Activated CD4-positive, alpha-beta T cell treated with anti-CD3 and anti-CD28 coated beads for 36 hours (primary cell): ENCODE results near the gene THSD4. TPM values are rescaled to one million over a fixed set of nuclear protein-coding genes. Genes with fewer than 3 reads are reported as not detected.

Experiments
- ATAC-seq: fragments of 200-7000 bp; cut with Tn5 transposase; one replicate; pipeline ENCODE4 v1.10.0; 2021; ENCODE audit warnings: mild to moderate bottlenecking, moderate library complexity
- CTCF ChIA-PET: fragments of 350-600 bp; sonication (Branson Sonifier 250); formaldehyde crosslinking; loops from one replicate; lab custom pipeline; 2021; ENCODE audit warnings: antibody characterized with exemption; lab: Charles Lee
- POLR2A ChIA-PET: fragments of 350-600 bp; sonication (Branson Sonifier 250); formaldehyde crosslinking; loops from one replicate; lab custom pipeline; 2021; ENCODE audit warnings: antibody characterized with exemption, inconsistent platforms; lab: Charles Lee
- DNase-seq: peaks from one replicate; pipeline ENCODE4 v3.0.0-alpha.2; 2020
- H3K27ac Mint-ChIP-seq: one replicate; pipeline ENCODE4 v1.8.0; 2021; ENCODE audit warnings: mixed read lengths
- H3K27me3 Mint-ChIP-seq: one replicate; pipeline ENCODE4 v1.8.0; 2021; ENCODE audit warnings: mixed read lengths
- H3K36me3 Mint-ChIP-seq: one replicate; pipeline ENCODE4 v1.8.0; 2021; ENCODE audit warnings: low read depth, mixed read lengths
- H3K4me1 Mint-ChIP-seq: one replicate; pipeline ENCODE4 v1.8.0; 2021; ENCODE audit warnings: mixed read lengths
- H3K4me3 Mint-ChIP-seq: one replicate; pipeline ENCODE4 v1.8.0; 2021; ENCODE audit warnings: mild to moderate bottlenecking, moderate library complexity, mixed read lengths
- H3K9me3 Mint-ChIP-seq: one replicate; pipeline ENCODE4 v1.8.0; 2021; ENCODE audit warnings: low read depth, mixed read lengths
- intact Hi-C, 2 experiments: fragments of 100-400 bp; cut with DNase I in 1 of 2; cut with micrococcal nuclease in 1 of 2; formaldehyde crosslinking; loops; one replicate each; pipeline versions ENCODE4 v1.14.2 to v1.15.1; 2022 to 2024; cut with DNase I, micrococcal nuclease
- total RNA-seq, 2 experiments: library from RNA; stranded (reverse); gene quantifications; one replicate each; pipeline ENCODE4 v1.2.3, GENCODE V29; 2021

THSD4 gene
- total RNA-seq, 2 experiments from 2014 or later: not detected

DNA sequence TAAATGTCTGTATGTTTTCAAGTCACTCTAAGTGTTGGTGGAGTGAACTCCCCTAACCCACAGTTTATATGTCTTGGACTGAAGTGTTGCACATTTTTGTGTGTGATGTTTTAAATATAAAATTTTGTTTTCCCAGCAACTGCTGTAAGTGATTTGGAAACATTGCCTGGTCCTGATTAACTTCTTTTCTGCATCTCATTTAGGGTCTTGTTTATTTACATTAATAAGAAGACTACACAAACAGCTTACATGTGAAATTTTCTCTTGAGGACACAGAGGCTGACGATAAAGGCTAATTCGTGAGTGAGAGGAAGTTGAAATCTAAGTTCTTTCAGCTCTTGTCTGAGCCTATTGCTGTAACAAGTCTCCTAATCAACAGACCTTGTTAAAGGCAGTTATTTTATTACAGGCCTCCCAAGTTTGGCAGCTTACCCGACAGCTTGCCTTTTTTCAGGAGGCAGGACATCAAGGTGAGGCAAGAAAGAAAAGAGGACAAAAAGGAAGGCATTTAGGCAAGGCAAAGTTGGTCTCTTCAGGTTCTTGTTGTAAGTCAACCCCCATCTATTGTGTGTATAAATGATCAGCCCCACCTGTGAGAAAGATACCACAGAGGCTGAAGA is 517.4 kb downstream of the THSD4 start:
- intact Hi-C loops: no loop called here
- H3K27ac Mint-ChIP-seq: no peak overlapping the region
- no peak overlapping the region for H3K4me3 Mint-ChIP-seq
- H3K9me3 Mint-ChIP-seq: no peaks in the 10 kb centered on the region
- ATAC-seq (no peak), DNase-seq (no peak)
- no peaks in the 10 kb centered on the region for H3K36me3 Mint-ChIP-seq
- ChIA-PET CTCF (no interaction called here), POLR2A (no interaction called here)
- H3K4me1 Mint-ChIP-seq: peaks cover 2% of the 10 kb centered on the region
- peaks cover 24% of the 10 kb centered on the region for H3K27me3 Mint-ChIP-seq

DNA sequence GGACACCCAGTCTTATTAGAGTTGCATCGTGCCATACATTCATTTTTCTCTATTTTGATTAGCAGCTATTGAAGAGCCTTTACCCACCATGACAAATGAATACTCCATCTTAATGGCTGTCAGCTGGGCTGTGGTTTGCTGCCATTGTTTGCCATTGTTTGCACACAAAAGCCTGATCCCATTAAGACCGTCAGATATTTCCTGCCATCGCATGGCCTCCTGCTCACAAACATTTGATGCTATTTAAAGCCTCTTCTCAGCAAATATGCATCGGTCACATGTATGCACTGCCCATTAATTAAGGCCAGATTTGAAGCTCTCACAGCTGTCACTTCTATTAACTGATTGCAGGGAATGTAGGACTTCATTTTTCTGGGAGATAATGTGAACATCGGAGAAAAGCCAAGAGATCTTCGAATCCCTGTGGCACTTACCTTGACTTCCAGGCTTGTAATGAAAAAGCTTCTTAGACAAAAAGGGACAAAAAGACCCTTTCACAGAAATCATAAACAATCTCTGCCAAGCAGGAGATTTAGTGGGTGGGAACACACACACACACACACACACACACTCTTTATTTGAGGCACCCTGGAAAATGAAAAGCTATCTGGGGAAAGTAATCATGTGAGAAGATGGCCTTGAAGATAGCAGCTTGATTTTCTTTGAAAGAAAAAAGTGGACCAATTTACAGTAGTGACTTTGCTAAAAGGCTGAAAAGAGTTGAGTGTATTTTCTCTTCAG is 519.7 kb downstream of the THSD4 start:
- CTCF ChIA-PET: interaction anchor here (0.8 kb wide), 1 partner anchor 23 kb away, joined by 4 read pairs; no protein-coding TSS in a partner anchor
- H3K27me3 Mint-ChIP-seq: peaks cover 23% of the 10 kb centered on the region
- no peaks in the 10 kb centered on the region for H3K36me3 Mint-ChIP-seq
- no peak overlapping the region for H3K27ac Mint-ChIP-seq
- no peaks in the 10 kb centered on the region for H3K4me1 Mint-ChIP-seq
- H3K9me3 Mint-ChIP-seq: no peaks in the 10 kb centered on the region
- intact Hi-C loops: loop anchor here in 1 of 2 experiments (5.0 kb wide), 1 partner anchor 183 kb away; no protein-coding TSS in a partner anchor
- POLR2A ChIA-PET: no interaction called here
- H3K4me3 Mint-ChIP-seq: no peak overlapping the region
- ATAC-seq (no peak), DNase-seq (no peak)

DNA sequence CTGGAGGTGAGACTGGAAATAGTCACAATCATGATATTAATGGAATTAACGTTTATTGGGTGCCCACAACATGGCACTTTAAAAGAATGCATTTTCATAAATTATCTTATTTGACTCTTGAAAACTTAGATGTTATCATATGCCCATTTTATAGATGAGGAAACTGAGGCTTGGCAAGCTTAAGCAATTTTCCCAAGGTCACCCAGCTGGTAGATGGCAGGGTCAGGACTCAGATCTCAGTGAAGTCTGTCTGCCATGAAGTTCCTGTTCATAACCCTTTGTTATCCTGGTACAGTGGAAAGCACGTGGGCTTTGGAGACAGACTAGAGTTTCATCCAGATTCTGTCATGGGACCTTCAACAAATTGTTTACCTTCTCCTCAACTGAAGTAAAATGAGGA is 520.5 kb downstream of the THSD4 start:
- H3K4me1 Mint-ChIP-seq: no peaks in the 10 kb centered on the region
- no peak overlapping the region for H3K27ac Mint-ChIP-seq
- no peaks in the 10 kb centered on the region for H3K9me3 Mint-ChIP-seq
- no peaks in the 10 kb centered on the region for H3K36me3 Mint-ChIP-seq
- H3K27me3 Mint-ChIP-seq: peaks cover 25% of the 10 kb centered on the region
- POLR2A ChIA-PET: no interaction called here
- CTCF ChIA-PET: no interaction called here
- H3K4me3 Mint-ChIP-seq: no peak overlapping the region
- ATAC-seq (no peak), DNase-seq (no peak)
- intact Hi-C loops: loop anchor here in 1 of 2 experiments (5.0 kb wide), 1 partner anchor 183 kb away; no protein-coding TSS in a partner anchor

DNA sequence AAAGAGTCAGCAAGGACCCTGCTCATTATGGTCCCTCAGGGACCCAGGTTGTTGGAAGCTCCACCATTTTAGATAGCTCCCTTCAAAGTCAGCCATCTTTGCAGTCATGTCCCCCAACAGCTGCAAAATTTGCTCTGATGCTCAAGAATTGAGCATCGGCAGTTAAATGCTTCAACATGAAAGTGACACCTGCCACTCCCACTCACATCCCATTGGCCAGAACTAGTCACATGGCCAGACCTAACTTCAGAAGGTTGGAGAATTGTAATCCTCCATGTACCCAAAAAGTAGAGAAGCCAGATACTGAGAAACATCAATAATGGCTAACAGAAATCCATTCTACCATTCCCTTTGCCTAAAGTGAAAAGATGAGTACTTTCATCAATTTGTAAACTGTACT is 523.6 kb downstream of the THSD4 start:
- POLR2A ChIA-PET: no interaction called here
- ATAC-seq (no peak), DNase-seq (no peak)
- peaks cover 23% of the 10 kb centered on the region for H3K27me3 Mint-ChIP-seq
- CTCF ChIA-PET: no interaction called here
- no peaks in the 10 kb centered on the region for H3K36me3 Mint-ChIP-seq
- H3K27ac Mint-ChIP-seq: no peak overlapping the region
- H3K9me3 Mint-ChIP-seq: no peaks in the 10 kb centered on the region
- H3K4me1 Mint-ChIP-seq: no peaks in the 10 kb centered on the region
- intact Hi-C loops: loop anchor here in 1 of 2 experiments (5.0 kb wide), 1 partner anchor 187 kb away; no protein-coding TSS in a partner anchor
- no peak overlapping the region for H3K4me3 Mint-ChIP-seq

DNA sequence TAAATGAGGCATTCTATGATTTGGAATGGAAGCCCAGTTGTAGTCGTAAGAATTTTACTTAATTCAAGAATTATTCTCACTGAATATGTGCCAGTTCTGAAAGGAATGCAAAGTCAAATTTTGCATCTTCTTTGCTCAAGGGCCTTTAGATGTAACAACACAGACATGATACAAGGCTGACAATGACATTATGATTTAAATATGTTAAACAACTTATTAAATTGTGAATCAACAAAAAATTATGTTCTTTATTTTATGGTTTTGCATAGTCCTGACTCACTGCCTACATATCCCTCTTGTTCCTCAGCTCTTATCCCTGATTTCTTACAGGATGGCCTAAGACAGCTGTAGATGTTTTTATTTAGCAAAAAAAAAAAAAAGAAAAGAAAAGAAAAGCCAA is 524.2 kb downstream of the THSD4 start:
- no peak overlapping the region for H3K4me3 Mint-ChIP-seq
- ATAC-seq: no peak
- H3K27me3 Mint-ChIP-seq: peaks cover 20% of the 10 kb centered on the region
- ChIA-PET POLR2A (no interaction called here), CTCF (no interaction called here)
- no peak overlapping the region for H3K27ac Mint-ChIP-seq
- no peak for DNase-seq
- no peaks in the 10 kb centered on the region for H3K36me3 Mint-ChIP-seq
- intact Hi-C loops: loop anchor here in 1 of 2 experiments (5.0 kb wide), 1 partner anchor 187 kb away; no protein-coding TSS in a partner anchor
- no peaks in the 10 kb centered on the region for H3K4me1 Mint-ChIP-seq
- no peaks in the 10 kb centered on the region for H3K9me3 Mint-ChIP-seq

DNA sequence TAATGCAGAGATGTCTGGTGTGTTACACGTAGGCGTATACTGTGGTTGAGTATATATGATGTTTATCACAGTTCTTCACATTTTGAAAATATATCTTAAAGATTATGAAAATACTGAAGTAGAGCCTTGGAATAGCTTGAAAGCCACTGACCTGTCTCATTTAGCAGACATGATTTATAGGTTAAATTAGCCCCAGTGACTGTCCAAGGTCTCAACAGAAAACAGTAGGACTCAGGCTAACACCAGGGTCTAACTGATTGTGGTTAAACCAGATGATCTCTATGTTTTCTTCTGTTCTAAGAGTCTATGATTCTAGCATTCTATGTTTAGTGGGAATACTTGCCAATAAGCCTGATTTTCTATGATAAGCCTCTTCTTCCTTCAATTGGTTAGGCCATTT is 528.6 kb downstream of the THSD4 start:
- no peaks in the 10 kb centered on the region for H3K36me3 Mint-ChIP-seq
- H3K4me3 Mint-ChIP-seq: no peak overlapping the region
- H3K9me3 Mint-ChIP-seq: no peaks in the 10 kb centered on the region
- ATAC-seq: no peak
- ChIA-PET CTCF (interaction anchor here (0.9 to 1.2 kb wide), 2 partner anchors 9 to 13 kb away, joined by 4 to 5 read pairs; no protein-coding TSS in a partner anchor), POLR2A (no interaction called here)
- intact Hi-C loops: no loop called here
- no peak for DNase-seq
- H3K27me3 Mint-ChIP-seq: peaks cover 15% of the 10 kb centered on the region
- no peaks in the 10 kb centered on the region for H3K4me1 Mint-ChIP-seq
- no peak overlapping the region for H3K27ac Mint-ChIP-seq

DNA sequence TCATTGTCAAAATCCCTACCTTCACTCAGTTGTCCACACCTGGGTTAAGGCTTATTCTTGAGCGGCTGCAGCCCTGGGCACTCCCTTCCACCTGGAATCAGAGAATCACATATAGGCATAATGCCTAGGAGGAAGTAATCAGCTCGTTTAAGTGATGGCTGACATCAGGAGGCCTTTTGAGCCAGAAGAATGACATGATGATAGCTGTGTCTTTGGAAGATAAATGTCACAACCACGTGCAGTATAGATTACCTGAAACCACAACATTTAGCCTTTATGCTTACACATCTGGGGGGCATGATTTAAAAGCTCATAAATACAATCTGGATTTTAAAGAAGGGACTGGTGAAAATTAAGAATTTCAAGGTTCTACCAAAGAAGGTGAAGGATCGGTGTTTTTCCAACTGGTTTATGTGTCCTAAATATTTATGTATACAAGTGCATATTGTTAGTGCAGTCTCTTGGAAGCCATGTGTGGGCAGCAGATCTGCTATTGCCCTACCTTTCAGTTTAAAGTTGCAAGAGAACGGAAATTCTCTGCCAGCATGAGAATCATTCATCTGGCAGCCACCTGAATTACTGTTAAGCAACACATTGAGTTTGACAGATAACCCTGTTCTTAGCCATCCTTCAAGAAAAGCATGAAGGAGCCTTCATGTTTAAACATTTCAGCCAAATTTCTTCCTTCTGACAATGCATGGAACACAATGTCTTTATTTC is 531.7 kb downstream of the THSD4 start:
- ATAC-seq: no peak
- no peak for DNase-seq
- Mint-ChIP-seq H3K4me3 (no peak overlapping the region), H3K4me1 (no peaks in the 10 kb centered on the region), H3K27ac (no peak overlapping the region), H3K36me3 (no peaks in the 10 kb centered on the region), H3K9me3 (no peaks in the 10 kb centered on the region), H3K27me3 (peaks cover 6% of the 10 kb centered on the region)
- ChIA-PET POLR2A (no interaction called here), CTCF (no interaction called here)
- intact Hi-C loops: no loop called here

DNA sequence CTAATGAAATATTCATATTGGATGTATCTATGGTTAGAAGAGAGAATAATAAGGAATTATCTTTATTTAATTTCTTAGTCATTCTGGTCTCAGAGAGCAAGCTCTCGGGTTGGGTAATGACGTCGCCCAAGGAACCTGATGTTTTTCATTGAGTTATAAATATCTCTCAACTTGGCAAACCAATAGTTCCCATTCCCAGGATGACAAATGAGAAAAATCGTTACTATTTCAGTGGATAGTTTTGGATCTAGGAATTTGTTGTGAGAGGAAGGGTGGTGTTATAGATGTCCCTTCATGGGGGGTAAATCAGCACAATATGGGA is 532.2 kb downstream of the THSD4 start:
- POLR2A ChIA-PET: no interaction called here
- peaks cover 5% of the 10 kb centered on the region for H3K27me3 Mint-ChIP-seq
- no peak overlapping the region for H3K27ac Mint-ChIP-seq
- ATAC-seq: no peak
- no peaks in the 10 kb centered on the region for H3K36me3 Mint-ChIP-seq
- H3K9me3 Mint-ChIP-seq: no peaks in the 10 kb centered on the region
- no peaks in the 10 kb centered on the region for H3K4me1 Mint-ChIP-seq
- no peak for DNase-seq
- CTCF ChIA-PET: no interaction called here
- H3K4me3 Mint-ChIP-seq: no peak overlapping the region
- intact Hi-C loops: no loop called here

DNA sequence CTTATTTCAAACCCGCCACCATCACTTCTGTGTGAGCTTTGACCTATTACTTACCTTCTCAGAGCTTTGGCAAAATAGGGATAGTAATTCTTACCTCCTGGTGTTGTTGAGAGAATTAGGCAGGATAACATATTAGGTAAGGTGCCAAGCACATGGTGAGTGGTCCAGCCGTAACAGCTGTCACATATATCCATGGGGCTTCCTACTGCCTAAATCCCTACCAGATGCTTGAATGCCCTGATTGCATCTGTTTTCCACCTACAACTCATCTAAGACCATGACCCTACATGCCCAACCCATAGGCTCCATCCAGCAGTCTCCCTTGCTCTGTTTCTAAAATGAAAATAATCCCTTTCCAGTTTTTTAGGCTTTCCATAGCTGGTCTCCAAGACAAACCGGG is 532.8 kb downstream of the THSD4 start:
- no peak for DNase-seq
- Mint-ChIP-seq H3K36me3 (no peaks in the 10 kb centered on the region), H3K9me3 (no peaks in the 10 kb centered on the region), H3K4me3 (no peak overlapping the region), H3K27me3 (peaks cover 7% of the 10 kb centered on the region), H3K4me1 (no peaks in the 10 kb centered on the region), H3K27ac (no peak overlapping the region)
- intact Hi-C loops: no loop called here
- ATAC-seq: no peak
- ChIA-PET POLR2A (no interaction called here), CTCF (no interaction called here)

DNA sequence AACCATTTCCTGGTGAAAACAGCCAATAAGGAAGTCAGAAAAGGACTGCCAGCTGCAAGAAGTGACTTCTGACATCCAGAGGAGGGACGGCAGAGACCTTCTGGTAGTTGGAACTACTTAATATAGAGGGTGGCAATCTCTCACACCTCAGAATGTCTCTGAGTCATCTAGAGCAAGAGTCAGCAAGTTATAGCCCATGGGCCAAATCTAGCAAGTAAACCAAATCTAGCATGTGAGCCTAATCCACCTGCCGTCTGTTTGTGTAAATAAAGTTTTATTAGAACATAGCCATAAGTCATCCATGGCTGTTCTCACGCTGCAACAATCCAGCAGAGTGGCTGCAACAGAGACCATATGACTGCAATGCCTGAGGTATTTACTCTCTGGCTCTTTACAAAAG is 534.6 kb downstream of the THSD4 start:
- CTCF ChIA-PET: no interaction called here
- Mint-ChIP-seq H3K36me3 (no peaks in the 10 kb centered on the region), H3K9me3 (no peaks in the 10 kb centered on the region), H3K4me3 (no peak overlapping the region), H3K27ac (no peak overlapping the region), H3K27me3 (peaks cover 7% of the 10 kb centered on the region), H3K4me1 (no peaks in the 10 kb centered on the region)
- POLR2A ChIA-PET: no interaction called here
- DNase-seq (no peak), ATAC-seq (no peak)
- intact Hi-C loops: loop anchor here (5.0 kb wide), 1 partner anchor 203 kb away; no protein-coding TSS in a partner anchor

DNA sequence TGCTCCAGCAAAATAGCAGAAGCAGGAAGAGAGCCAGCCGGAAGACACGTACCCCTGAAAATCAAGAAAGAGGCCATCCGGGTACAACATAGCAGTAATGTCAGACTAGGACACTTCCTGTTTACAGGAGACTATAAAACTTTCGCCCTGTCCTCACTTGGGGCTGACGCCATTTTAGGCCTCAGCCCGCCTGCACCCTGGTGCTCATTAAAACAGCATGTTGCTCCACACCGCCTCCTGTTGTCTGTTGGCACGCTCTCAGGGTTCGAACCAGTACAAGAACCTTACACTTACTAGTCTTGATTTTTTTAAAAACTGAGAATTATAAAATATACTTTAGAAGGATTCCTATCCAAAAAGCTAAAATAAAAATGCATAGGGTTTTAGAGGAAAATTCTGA is 535.3 kb downstream of the THSD4 start:
- no peak for ATAC-seq
- Mint-ChIP-seq H3K36me3 (no peaks in the 10 kb centered on the region), H3K4me1 (no peaks in the 10 kb centered on the region), H3K27me3 (peaks cover 7% of the 10 kb centered on the region), H3K4me3 (no peak overlapping the region), H3K27ac (no peak overlapping the region), H3K9me3 (no peaks in the 10 kb centered on the region)
- intact Hi-C loops: loop anchor here (1.0 to 5.0 kb wide), 2 partner anchors 117 to 203 kb away; no protein-coding TSS in a partner anchor
- POLR2A ChIA-PET: no interaction called here
- CTCF ChIA-PET: no interaction called here
- DNase-seq: no peak
